Sciatic nerve (tissue), 2 donors: Measurements from ENCODE around the gene PRLR. TPM values are rescaled to one million over a fixed set of nuclear protein-coding genes. Genes with fewer than 3 reads are reported as not detected.
"Not testable (repeated sequence)": the region's sequence is repeated elsewhere in the genome, so short reads cannot be mapped to it uniquely, and the experiment has no call there.

ENCODE experiments used
- ATAC-seq: fragments of 200-7000 bp; cut with Tn5 transposase; one replicate; pipeline ENCODE4 v1.9.1; 2020; ENCODE audit warnings: mild to moderate bottlenecking, moderate library complexity
- DNase-seq: peaks from one replicate; pipeline ENCODE4 v3.0.0-alpha.2; 2020; ENCODE audit warnings: low spot score
- intact Hi-C: fragments of 100-400 bp; cut with DNase I; formaldehyde crosslinking; loops from one replicate; pipeline ENCODE4 v1.14.2; 2022
- total RNA-seq: library from RNA; stranded (reverse); fragmentation: NEBNext Ultra II Directional; extraction: Animal tissue kit (Norgen Biotek cat#: 25700); gene quantifications from one replicate; pipeline ENCODE4 v1.2.1, GENCODE V29; 2021
- donor health status: DM: no; HTN: no; CAD: no.
- donor health status: DM: no; HTN: no; CAD: no.

The PRLR gene
- total RNA-seq = 1.9 TPM

DNA sequence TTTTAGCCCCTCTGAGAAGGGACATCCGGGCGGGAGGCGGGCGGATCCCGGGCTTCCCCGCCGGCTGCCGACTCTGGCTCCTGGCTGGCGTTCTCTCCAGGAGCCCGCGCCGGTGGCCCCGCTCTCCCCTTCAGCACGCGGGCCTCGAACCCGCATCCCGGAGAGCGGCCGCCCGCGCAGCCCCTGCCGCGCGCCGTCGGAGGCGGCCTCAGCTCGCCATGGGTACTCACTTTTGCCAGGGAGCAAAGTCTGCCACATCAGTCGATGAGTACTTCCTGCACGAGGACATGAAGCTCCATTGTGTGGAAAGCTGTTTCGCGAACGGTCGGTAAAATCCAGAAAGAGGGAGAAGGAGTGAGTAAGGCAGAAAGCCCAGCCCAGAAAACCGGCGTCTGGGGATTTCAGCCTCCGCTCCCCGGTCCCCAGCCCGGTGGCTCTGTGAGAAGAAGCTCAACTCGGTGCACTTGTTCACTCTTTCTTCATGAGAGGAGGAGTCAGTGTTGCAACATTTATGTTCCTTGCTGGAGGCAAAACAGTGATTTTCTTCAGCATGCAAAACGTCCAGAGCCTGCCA, at the start of gene PRLR:
PRLR (minus strand) TSS at position 450 of the 574 bp plus-strand sequence. CDS start 140,867 bp downstream, outside the sequence.
- intact Hi-C loops = no loop called here
- DNase-seq (peak; percentile 67), ATAC-seq (peak; percentile 85)

DNA sequence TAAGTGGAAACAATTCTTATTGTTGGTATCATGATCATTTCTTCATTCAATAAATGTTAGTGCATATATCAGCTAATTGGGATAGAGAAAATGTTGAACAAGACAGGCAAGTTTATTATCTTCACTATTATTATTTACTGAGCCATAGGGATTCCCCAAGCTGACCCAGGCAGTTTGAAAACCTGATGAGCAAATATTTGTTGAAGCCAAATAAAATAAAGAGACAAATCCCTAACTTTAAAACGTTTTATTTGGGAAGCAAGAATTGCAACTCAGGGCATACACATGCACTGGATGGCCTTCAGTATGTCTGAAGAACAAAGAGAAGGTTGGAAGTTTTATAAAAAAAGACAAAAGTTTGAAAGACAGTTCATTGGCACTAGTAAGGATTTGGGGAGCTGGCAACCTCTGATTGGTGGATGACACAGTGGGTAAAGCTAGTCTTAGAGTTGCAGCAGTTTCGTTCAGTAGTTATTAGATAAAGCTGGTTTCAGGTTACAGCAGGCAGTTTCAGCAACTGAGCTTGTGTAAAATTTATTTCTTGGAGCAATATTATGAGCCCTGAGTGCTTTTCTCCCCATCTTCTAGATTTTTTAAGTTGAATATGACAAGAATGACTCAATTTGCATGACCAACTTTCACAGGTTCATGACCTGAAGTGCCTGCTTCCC, 44.7 kb upstream of the PRLR start:
- DNase-seq = no peak
- intact Hi-C loops = no loop called here
- ATAC-seq = no peak

DNA sequence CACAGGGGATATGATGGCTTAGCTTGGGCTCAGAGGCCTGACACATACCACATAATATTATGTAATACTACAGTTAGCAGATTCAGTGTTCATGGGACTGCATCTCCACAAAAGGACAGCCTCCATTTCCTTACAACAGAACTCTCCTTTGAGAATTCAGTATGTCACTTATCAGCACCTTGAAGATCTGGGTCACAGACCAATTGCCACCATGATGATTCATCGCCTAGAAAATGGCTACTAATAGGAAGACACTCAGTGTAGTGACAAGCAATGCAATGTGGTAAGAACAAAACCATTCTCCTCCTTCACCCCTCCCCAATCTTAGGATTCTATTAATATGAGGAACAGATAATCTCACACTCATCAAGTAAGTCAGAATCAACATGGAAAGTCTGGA, 38.7 kb upstream of the PRLR start:
- no peak for DNase-seq
- intact Hi-C loops = no loop called here
- no peak for ATAC-seq

DNA sequence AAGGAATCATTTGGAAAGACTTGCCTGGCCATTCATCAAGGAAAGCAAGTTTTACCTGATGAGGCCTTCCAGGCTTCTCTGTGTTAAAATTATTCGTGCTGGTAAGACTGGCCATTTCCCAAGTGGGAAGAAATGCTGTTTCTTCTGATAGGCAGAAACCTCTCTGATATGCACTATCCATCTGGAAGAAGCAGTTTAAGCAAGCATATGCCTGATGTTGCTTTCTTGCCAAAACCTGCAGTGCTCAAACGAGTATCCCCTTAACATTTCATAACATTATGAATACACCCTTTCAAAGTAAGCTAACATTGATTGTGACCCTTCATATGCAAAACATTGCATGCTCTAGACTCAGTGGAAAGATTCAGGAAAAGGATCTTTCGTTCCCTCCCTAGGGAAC, 36.0 kb upstream of the PRLR start:
- ATAC-seq (no peak), DNase-seq (no peak)
- intact Hi-C loops = no loop called here

DNA sequence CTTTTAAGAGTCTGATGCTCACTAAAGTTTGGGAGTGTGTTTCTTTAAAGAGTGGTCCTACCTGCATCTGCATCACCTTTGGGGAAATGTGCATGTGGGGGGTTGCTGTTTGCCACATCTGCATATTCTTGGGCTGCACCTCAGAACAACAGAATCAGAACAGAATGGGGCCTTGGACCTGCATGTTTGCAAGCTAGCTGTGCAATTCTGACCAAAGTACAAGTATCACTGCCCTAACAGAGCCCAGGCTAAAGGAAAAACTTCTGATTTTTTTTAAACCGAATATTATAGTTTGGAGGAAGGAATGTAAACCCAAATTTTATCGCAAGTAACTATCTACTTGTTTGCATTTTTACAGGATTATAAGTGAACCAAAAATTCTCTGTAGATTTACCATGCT, 34.2 kb upstream of the PRLR start:
- no peak for DNase-seq
- ATAC-seq = no peak
- intact Hi-C loops = no loop called here

DNA sequence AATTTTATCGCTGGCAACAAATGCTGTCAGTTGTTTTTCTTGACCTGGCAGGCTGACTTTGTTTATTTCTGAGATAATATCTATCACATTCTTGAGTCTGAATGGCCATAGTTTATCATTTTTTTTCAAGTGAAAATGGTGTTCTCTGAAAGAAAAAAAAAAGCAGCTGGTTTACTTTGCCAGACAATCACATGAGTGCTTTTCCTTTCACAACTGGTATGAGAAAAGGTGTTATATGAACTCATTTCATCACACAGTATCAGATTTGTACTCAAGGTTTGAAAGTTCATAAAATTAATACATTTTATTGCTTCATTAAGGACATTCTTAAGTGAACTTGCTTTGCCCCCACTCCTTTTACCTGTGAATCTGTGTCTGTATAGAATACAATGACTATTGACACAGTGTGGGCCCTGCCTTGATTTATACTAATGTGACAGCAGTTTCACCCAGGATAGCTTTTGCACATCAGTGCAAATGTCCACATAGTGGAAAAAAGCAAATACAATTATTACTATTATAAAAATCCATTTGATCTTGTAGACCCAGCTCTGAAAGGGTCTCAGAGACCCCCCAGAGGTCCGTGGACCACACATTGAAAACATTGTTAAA, 33.1 kb upstream of the PRLR start:
- no peak for ATAC-seq
- no peak for DNase-seq
- intact Hi-C loops = no loop called here

DNA sequence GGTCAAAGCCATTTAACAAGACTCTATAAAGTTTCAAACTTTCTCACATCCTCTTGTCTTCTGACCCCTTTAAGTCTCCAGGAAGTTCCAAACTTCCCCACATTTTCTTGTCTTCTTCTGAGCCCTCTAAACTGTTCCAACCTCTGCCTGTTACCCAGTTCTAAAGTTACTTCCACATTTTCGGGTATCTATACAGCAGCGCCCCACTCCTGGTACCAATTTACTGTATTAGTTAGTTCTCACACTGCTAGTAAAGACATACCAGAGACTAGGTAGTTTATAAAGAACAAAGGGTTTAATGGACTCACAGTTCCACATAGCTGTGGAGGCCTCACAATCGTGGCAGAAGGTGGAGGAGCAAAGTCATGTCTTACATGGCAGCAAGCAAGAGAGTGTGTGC, 23.3 kb upstream of the PRLR start:
- DNase-seq = no peak
- intact Hi-C loops = no loop called here
- no peak for ATAC-seq

DNA sequence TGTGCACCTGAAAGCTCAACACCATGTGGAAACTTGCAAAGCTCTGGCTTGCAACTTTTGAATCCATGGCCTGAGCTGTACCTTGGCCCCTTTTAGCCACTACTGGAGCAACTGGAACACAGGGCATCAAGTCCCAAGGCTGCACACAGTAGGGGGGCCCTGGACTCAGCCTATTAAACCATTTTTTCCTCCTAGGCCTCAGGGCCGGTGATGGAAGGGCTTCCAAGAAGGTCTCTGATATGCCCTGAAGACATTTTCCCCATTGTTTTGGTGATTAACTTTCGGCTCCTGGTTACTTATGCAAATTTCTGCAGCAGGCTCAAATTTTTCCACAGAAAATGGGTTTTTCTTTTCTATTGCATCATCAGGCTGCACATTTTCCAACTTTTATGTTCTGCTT, 22.7 kb upstream of the PRLR start:
- intact Hi-C loops = no loop called here
- DNase-seq (no peak), ATAC-seq (no peak)

DNA sequence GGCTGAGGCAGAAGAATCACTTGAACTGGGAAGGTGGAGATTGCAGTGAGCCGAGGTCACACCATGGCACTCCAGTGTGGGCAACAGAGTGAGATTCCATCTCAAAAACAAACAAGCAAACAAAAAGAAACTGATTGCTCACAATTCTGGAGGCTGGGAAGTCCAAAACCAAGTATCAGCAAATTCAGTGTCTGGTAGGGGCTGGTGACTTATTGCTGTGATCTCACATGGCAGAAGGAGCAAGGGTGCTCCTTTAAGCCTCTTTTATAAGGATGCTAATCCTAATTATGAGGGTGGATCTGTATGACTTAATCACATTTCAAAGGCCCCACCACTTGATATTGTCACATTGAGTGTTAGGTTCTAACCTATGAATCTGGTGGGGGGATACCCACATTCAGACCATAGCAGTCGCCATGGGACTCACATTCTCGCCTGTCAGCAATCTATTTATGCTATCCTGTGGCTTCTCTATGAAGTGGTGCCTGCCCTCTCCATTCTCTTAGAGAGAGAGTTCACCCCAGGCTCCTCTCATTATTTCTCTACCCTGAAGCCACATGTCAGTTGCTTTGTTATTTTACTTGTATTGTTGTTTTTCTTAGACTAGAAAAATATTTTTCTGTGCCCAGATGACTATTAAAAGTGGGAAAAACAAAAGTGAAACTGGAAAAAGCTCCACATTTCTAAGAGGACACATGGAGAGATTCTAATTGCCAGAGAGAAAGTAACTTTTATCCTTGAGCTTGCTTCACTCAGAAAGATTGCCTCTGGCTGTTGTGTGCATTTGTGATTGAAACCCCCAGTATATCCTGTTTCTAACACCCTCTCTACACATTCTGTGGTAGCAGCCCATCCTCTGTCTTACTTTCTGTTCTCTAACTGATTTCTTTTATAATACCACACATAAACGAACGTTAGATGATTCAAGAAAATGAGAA, 18.8 kb upstream of the PRLR start:
- ATAC-seq (peak; percentile 29), DNase-seq (no peak)
- intact Hi-C loops = no loop called here

DNA sequence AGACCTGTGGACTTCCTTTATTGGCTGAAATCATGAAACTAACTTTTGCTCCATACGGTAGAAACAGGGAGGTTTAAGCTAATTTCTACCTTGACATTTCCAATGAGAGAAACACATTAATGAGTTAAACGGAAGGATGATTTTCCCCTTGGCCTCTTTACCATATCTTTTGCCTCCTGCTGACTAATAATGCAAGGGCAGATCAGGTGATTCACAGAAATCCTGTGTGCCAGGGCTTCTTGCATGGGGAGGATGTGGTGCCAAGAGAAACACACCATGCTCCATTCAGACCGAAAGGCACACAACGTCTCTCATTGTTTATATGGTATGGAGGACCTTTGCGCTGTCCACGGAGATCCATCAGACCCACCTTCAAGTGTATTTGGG, 17.4 kb upstream of the PRLR start:
- ATAC-seq = peak; percentile 27
- intact Hi-C loops = no loop called here

DNA sequence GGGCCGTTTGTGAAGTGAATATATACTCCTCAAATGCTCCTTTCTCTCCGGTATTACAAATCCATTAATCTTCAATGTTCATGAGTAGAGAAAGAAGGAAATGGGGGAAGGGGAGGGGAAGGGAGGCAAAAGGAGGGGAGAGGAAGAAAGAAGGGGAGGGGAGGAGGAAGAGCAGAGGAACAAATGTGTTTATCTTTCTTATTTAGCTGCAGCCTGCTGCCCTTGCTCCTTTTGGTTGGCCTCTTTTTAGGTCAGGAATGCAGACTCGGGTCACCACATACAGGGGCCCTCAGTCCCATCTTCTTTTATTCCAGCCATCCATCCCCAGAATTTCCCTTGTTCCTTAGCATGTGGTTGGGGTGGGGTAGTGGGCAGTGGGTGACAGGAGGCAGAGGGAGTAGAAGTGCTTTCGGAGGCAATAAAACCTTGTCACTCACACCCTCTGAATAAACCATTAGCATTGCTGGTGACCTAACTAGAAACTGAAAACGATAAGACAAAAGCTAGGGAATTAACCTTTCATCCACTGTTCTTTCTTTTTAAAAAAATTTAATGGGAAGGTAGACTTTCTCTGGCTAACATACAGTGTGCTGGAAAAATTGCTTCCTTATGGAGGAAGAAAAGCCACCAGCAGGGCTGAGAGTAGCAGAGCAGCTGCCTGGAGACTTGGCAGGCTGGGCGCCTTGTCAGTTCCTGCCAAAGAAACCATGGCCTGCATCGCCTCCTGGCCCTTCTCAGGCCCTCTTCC, 16.8 kb upstream of the PRLR start:
- intact Hi-C loops = no loop called here
- DNase-seq (peak; percentile 77), ATAC-seq (peak; percentile 90)

More for the DNA sequence above, 17.4 kb upstream of the PRLR start:
- no peak for DNase-seq

DNA sequence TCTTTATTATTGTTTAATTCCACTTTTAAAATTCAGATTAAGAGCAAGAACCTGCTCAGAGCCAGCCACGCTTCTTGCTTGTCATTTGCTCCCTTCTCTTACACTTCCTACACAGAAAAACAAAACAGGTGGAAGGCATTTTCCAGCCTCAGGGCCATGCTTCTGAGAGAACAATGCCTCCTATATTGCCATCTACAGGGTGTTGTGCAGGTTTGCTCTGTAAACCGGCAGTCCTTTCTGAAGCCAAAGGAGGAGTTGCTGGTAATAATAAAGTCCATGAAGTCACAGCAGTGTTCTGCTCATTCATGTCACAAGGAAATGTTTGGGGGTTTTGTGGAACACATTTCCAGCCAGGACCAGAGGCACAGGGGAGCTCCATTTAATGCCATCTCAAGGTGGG, 16.1 kb upstream of the PRLR start:
- peak; percentile 27 for ATAC-seq
- intact Hi-C loops = no loop called here
- no peak for DNase-seq

DNA sequence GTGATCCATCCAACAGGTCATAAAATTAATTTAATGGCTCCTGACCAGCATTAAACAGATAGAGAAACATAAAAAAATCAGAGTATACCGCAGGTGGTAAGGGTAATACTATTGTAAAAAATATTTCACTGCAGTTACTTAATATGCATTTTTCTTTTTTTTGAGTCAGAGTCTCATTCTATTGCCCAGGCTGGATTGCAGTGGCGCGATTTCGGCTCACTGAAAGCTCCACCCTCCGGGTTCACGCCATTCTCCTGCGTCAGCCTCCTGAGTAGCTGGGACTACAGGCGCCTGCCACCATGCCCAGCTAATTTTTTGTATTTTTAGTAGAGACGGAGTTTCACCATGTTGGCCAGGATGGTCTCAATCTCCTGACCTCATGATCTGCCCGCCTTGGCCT, 15.1 kb upstream of the PRLR start:
- DNase-seq, ATAC-seq, intact Hi-C loops: not testable (repeated sequence)

DNA sequence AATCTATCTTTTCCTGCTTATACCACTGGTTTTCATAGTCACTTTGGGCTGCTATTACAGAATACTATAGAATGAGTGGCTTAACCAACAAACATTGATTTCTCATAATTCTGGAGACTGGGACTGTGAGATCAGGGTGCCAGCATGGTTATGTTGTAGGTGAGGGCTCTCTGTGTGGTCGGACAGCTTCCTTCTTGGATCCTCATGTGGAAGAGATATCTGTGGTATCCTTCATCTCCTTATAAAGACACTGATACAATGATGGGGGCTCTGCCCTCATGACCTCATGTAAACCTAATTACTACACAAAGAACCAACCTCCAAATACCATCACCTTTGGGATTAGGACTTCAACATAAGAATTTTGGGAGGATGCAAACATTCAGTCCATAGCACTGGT, 13.9 kb upstream of the PRLR start:
- intact Hi-C loops = no loop called here
- ATAC-seq = no peak

DNA sequence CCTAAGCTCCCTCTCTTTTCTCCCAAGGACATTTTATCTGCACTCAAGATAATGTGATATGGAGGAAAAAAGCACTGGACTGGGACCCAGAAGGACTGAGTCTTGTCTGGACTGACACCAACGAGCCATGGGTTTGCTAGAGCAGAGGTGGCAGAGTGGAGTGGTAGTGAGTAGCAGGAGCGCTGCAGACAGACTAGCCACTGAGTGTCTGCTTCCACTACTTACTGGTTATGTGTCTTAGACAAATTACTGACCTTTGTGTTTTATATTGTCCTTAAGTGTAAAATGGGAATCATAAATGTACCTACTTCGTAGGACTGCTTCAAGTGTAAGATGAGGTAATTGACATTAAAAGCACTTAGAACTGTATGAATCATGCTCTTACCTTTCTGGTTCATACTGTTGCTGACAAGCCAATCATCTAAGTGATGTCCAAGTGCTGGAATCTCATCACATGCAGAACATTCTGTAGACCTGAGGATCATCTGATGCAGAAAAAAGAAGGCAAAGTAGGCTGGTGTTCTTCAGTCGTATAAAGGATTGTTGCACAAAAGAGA, 12.5 kb upstream of the PRLR start:
- DNase-seq (no peak), ATAC-seq (no peak)
- intact Hi-C loops = no loop called here

More for the DNA sequence above, 13.9 kb upstream of the PRLR start:
- no peak for DNase-seq

DNA sequence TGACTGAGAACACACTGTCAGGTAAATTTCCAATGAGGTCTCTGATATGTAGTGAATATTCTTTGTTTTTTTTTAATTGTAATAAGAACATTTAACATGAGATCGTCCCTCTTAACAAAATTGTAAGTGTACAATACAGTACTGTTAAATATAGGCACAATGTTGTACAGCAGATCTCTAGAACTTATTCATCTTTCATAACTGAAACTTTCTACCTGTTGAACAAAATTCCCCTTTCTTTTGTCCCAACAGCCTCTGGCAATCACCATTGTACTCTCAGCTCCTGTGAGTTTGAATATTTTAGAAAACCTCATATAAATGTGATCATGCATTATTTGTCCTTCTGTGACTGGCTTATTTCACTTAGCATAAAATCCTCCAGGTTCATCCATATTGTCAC, 10.6 kb upstream of the PRLR start:
- no peak for DNase-seq
- no peak for ATAC-seq
- intact Hi-C loops = no loop called here

DNA sequence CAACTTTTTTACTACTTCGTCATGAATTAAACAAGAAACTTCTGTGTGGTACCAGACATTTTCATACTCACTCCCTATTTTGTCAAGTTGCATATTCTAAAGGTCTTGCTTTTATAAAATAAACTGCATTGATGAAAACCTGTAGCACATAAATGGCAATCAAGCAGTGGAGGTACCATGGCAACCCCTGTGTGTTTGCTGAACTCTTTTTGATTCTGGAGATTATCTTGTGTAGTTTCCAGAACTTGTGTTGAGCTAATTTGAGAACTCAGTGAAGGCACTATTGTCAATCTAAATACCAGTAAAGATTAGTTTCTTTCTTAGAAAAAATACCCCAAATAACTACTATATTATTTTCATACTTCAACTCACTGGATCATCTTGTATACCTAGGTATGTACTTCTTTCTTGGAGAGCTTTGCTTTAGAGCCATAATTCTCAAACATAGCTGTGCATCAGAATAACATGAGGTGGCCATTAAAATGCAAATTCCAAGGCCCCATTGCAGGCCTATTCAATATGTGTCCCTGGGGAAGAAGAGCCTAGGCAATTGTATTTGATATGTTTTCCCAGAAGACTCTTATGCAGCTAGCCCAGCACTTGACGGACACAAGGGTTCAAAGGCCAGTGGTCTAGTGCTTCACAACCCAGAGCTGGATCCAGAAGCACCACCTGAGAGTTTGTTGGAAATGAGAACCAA, 9.8 kb upstream of the PRLR start:
- no peak for ATAC-seq
- intact Hi-C loops = no loop called here

DNA sequence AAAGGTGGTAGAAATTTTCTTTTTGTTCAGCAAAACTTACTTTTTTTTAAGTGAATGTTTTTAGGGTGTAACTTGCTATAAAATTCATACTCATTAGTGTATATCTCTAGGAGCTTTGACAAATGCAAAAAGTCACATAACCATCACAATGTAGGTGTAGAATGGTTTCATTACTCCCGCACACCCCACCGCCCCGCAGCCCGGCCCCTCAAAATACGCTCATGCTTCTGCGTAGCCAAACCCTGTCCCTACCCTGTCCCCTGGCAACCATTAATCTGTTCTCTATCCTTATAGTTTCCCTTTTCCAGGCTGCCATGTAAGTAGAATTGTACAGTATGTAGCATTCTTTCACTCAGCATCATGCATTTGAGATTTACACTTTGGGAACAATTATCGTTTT, 9.2 kb upstream of the PRLR start:
- intact Hi-C loops = no loop called here
- DNase-seq (no peak), ATAC-seq (no peak)

More for the DNA sequence above, 9.8 kb upstream of the PRLR start:
- no peak for DNase-seq
